Fibroblast of gingiva (primary cell): ENCODE data around the gene NCOA7.

Experiments
- DNase-seq: peaks from one replicate; pipeline ENCODE4 v3.0.0-alpha.2; 2011; ENCODE audit warnings: low read depth

Gene NCOA7, protein sequence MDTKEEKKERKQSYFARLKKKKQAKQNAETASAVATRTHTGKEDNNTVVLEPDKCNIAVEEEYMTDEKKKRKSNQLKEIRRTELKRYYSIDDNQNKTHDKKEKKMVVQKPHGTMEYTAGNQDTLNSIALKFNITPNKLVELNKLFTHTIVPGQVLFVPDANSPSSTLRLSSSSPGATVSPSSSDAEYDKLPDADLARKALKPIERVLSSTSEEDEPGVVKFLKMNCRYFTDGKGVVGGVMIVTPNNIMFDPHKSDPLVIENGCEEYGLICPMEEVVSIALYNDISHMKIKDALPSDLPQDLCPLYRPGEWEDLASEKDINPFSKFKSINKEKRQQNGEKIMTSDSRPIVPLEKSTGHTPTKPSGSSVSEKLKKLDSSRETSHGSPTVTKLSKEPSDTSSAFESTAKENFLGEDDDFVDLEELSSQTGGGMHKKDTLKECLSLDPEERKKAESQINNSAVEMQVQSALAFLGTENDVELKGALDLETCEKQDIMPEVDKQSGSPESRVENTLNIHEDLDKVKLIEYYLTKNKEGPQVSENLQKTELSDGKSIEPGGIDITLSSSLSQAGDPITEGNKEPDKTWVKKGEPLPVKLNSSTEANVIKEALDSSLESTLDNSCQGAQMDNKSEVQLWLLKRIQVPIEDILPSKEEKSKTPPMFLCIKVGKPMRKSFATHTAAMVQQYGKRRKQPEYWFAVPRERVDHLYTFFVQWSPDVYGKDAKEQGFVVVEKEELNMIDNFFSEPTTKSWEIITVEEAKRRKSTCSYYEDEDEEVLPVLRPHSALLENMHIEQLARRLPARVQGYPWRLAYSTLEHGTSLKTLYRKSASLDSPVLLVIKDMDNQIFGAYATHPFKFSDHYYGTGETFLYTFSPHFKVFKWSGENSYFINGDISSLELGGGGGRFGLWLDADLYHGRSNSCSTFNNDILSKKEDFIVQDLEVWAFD

GRCh38 chr6:125790358-125791150 lies at the start of gene NCOA7:
Gene NCOA7 (plus strand): TSS chr6:125790960. CDS start chr6:125815355, 24,395 bp downstream.
- peak; percentile 76 for DNase-seq

DNA sequence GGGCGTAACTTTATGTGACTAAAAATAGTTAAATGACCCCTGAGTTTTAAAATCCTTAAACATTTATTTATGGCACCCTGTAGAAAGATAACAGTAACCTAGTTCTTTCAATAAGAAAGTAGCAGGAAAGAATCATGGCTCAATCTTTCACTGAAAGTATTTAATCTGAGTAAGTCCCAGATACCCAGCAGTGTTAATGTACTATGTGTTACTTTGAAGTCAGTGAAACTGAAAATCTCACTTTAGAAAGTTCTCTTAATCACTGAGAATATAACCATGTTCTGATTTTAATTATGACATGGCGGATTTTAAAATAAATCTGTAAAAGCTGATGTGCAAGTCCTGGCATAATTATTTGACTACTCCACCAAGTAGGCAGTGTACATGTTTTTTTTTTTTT lies 49.4 kb upstream of the NCOA7 start:
- no peak for DNase-seq

- DNase-seq = no peak
These were observed 48.7 kb upstream of the NCOA7 start for GRCh38 chr6:125742024-125742423.

DNA sequence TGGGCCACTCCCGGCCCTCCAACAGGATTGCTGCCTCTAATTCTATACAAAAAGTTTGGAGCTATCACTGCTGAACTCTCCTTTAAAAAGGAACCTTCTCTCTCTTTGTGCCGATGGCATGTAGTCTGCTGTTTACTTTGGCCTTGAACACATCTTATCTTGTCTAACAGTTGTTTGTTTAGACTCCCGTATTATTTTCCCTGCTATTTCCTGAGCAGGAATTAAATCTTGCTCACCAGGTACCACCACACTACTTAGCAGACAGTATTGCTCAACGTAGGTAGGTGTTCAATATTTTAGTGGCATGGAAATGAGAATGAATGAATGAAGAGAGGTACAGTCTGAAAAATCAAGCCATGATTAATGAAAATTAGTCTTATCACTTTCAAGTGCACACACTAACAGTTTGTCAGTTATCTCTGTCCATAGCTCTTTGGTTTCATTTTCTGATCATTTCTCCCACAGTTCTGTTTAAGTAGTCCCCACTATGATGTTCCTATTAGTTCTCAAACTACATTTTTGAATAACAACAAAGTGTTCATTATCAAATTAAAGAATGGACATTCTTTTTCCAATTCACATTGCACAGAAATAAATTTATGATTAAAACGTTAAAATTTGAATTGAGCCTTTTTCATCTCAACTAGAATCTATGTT lies 48.2 kb upstream of the NCOA7 start:
- DNase-seq = no peak

DNA sequence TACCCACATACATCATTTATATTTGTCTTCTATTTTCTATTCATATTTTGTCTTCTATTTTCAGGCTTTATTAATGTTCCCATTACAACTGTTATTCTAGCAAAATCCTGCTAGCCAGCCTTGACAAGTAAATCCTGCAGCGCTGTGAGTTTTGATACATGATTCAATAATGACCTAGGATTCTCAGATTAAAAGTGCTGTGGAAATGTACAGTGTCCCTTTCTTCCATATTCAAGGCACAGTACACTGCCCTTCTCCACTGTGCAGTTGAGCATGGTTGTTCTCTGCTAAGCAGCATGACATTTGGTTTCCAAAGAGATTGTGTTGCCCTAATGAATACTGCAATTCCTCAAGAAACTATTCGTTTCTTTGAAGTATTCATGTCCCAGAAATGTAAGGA lies 47.2 kb upstream of the NCOA7 start:
- DNase-seq = no peak

DNA sequence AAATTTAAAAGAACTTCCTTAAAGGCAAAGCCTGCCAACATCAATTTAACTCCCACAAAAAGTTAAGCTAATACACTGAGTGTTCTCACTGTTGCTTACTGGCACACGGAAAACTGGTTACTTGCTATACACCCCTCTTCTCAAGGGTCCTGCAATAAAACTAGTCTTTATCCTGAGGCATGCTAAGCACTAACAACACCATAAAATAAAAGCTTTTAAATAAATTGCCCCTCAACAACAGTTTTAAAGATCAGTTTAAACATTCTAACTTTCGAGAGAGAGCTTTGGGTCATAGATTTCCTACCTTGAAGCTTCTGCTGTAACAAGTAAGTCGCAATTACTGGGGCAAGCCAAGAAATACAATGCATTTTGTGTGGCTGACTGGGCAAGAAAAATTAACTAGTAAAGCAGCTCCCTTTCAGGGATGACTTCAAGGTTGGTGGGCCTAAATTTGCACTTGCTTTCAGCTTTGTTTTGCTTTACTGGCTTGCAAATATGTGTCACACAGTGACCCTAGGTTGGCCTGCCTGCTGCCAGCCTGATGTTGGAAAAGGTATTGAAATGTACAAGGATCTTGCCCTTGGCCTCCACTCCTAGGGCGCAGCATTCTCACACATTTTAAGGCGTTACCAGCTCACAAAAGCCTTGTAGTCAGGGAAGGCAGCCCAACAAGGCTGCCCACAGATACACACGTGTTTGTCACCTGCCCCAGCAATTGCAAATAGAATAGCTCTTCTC lies 45.3 kb upstream of the NCOA7 start:
- DNase-seq = no peak

DNA sequence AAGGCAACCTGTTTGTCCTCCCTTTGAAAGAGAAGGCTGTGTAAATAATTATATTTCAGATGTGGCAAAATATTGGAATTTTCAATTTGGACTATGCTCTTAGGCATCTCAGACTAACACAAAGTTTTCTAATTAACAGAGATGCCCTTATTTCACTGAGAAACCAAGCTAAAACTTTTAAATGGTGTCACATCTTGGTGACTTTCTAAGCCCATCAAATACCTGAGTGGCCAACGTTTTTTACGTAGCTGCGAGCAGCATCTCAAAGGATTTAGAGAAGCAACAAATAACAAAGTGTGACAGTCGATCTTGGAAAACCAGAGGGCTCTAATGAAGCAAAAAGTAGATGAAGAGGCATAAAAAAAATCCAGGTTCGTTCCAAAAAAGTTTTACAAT lies 44.7 kb upstream of the NCOA7 start:
- no peak for DNase-seq

- DNase-seq = peak; percentile 20
These were observed 43.8 kb upstream of the NCOA7 start for GRCh38 chr6:125746731-125747588.

DNA sequence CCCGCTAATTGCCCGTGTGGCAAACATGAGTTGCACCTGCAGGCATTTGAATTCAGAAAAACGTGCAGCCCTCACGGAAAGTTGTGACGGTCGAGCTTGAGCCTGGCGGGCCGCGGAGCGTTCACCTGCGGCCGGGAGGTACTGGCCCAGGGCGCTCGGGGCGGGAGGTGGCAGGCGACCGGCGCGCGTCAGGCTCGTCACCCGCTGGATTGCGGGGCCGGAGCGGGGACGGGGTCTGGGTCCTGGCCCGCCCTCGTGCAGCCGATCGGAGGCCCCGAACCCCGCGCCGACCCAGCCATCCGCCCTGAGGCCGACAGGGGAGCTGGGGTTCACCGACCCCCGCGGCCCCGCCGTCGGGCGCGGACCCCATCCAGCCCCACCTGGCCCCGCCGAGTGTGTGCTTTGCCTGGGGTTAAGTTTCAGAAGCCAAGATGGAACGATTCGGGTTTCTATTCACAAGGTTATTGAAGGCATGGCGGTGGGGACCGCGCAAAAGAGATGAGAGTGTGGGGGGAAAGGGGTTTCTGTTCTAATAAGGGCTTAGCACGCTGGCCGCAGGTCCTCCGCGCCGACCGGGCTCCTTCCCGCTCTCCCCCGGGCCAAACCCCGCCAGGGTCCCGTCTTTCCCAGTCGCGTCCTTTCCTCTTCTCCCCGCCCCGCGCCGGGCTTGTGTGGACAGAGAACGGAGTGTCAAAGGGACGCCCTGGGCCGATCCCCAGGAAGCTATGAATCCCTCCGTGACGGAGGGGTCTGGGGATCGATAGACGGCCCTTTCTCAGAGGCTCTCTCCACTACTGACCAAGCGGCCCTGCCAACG lies 43.0 kb upstream of the NCOA7 start:
- no peak for DNase-seq

- DNase-seq = peak; percentile 4
These were observed 42.2 kb upstream of the NCOA7 start for GRCh38 chr6:125748406-125749172.

GRCh38 chr6:125749173-125749864 lies 41.4 kb upstream of the NCOA7 start, which contains the start of gene HEY2:
Gene HEY2 (plus strand): TSS chr6:125749632. CDS start chr6:125749777, 145 bp downstream.
- DNase-seq = peak; percentile 80

DNA sequence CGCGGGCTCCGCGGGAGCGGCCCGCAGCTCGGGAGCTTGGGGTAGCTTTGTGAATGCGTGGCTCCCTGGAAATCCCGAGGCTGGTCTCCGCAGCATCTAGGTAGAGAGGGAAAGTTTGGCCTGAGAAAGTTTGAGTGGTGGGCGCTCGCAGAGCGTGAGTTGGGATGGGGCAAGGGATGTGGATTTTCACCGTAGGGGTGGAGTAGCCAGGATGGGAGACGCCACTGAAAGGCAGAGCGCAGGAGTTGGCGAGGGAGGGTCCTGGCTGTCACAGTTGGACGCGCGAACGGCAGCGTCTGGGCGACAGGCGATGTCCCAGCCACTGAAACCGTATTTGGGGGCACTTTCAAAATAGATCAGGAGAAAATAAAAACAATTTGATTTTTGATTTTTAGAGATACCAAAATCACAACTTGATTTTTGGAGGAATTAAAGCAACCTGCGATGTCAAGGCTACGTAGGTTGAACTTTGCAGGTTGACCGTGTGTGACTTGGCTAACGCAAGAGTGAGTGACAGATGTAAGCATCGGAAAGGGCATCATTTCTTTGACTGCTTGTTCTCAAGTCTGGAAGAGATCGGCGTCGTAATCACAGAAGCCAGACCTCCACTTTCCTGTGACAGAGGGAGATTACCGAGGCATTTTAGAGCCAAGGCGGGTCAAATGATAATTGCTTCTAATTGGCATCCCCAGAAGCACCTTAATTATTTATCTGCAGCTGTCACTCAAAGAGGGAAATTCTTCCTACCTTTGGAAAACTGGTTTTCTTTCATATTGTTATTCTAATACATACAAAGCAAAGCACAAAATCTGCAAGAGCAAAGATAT lies 40.7 kb upstream of the NCOA7 start:
- DNase-seq = no peak

- DNase-seq = no peak
These were observed 39.9 kb upstream of the NCOA7 start for GRCh38 chr6:125750692-125751333.

DNA sequence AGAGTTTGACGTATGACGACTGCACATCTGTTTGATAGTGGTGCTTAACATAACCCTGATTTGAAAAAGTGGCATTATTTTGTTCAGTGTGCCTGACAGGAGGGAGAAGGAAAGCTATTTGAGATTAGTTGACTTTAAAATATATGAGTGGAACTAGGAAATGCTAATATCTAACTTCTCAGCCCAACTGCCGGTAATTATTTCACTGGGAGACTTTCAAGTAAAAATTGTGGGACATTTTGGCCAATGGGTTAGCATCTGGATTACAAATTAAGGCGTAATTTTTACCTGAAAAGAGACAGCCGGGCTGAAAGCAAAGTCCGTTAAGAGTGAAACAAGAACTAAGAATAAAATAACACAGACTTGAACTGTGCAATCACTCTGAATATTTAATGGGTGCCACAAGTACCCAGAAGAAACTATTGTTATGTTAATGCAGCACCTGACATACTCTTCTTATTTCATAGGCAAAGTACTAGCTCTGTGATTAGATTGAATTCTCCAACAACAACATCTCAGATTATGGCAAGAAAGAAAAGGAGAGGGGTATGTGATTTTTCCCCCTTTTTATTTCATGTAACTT lies 39.3 kb upstream of the NCOA7 start:
- DNase-seq = no peak

DNA sequence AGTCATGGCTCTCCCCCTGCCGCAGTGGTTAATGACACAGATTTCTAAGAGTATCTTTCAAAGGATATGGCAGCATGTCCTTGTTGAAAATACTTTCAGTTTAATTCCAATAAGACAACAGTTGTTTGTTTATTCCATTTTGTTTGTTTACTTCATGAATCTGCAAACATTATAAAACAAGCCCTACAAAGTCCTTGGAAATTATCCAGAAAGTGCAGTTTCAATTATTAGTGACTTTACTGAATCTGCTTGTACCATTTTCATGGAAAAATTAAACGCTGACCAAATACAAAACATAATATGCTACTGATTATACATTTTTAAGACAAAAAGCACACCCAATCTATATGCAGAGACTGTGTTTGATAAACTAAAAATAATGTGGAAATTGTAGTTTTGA lies 38.0 kb upstream of the NCOA7 start:
- no peak for DNase-seq
